Psoas muscle (tissue), 8 donors: ENCODE measurements around the gene HTR2B. TPM values are rescaled to one million over a fixed set of nuclear protein-coding genes. Genes with fewer than 3 reads are reported as not detected.

ENCODE experiments used
- ATAC-seq, 4 donors: fragments of 200-7000 bp; cut with Tn5 transposase; one replicate each; pipeline ENCODE4 v1.9.1; 2020; ENCODE audit warnings: moderate library complexity in 3 of 4, mild to moderate bottlenecking in 2 of 4
- DNase-seq, 2 donors: peaks; one replicate each; pipeline ENCODE4 v3.0.0-alpha.2; 2020
- H3K27ac ChIP-seq: fragments of 200-600 bp; one replicate; pipeline ENCODE4 v1.8.0; 2022
- H3K27me3 ChIP-seq, 3 donors: fragments of 200-600 bp in 1 of 3; one replicate each; pipeline versions ENCODE4 v1.6.1 to v1.8.0; 2013 to 2022; ENCODE audit warnings: low read length in 2 of 3, mild to moderate bottlenecking in 2 of 3, moderate library complexity in 1 of 3; ENCODE audit not compliant: insufficient read depth in 3 of 3
- H3K36me3 ChIP-seq, 2 donors: fragments of 200-600 bp in 1 of 2; one replicate each; pipeline versions ENCODE4 v1.6.1 to v1.8.0; 2013 to 2022; ENCODE audit warnings: low read depth in 1 of 2, mild to moderate bottlenecking in 1 of 2, moderate library complexity in 1 of 2; ENCODE audit not compliant: insufficient read depth in 1 of 2
- H3K4me1 ChIP-seq: fragments of 200-600 bp; one replicate; pipeline ENCODE4 v1.8.0; 2022
- H3K4me3 ChIP-seq: fragments of 200-600 bp; one replicate; pipeline ENCODE4 v1.8.0; 2022; ENCODE audit warnings: mild to moderate bottlenecking
- H3K9me3 ChIP-seq: fragments of 200-600 bp; one replicate; pipeline ENCODE4 v1.8.0; 2022
- CTCF ChIP-seq: fragments of 200-600 bp; IDR thresholded peaks from one replicate; pipeline ENCODE4 v1.8.0; 2022; ENCODE audit warnings: antibody characterized with exemption
- WGBS, 3 donors: extraction: QIAGEN DNeasy Blood & Tissue Kit; methylation state at CpG; one replicate each; pipeline versions ENCODE4 v1.1.6 to v1.1.7; 2013; 5-methylcytosine and 5-hydroxymethylcytosine counted together
- intact Hi-C, 2 donors: fragments of 100-400 bp; cut with DNase I; formaldehyde crosslinking; loops; one replicate each; pipeline versions ENCODE4 v1.11.0 to v1.14.2; 2022
- polyA plus RNA-seq, 3 donors: library from polyadenylated mRNA; stranded (reverse); fragments of 200-250 nt; gene quantifications; one replicate each; pipeline ENCODE4 v1.2.3, GENCODE V29; 2013
- total RNA-seq, 4 donors: library from RNA; stranded (reverse); fragmentation: NEBNext Ultra II Directional in 2 of 4; extraction: Animal tissue kit (Norgen Biotek cat#: 25700) in 2 of 4; gene quantifications; one replicate each; pipeline versions ENCODE4 v1.2.1 to v1.2.4, GENCODE V29; 2021 to 2023
- donor health status: healthy with polysubstance abuse.
- donor health status: DM: no; HTN: no; CAD: no; lungs with moderate emphysema.
- donor health status: Bipolar disorder and iron deficiency.
- donor health status: healthy.
- donor health status: DM: yes; HTN: yes; CAD: no.
- donor health status: DM: no; HTN: no; CAD: no.
- donor health status: DM: no; HTN: no; CAD: no.
- donor health status: DM: yes; HTN: yes; CAD: no.

The HTR2B gene
- total and polyA plus RNA-seq, 7 donors = 0.08 to 0.54 (median 0.17) TPM; not detected in 2

- intact Hi-C loops = no loop called here
- peaks cover 19 to 76% of the 10 kb centered on the region in 2 donors for H3K36me3 ChIP-seq
- 99 to 100% (median 100%) methylated on average over 1 of the region's 1 CpG for WGBS, 3 donors
Observed at GRCh38 chr2:231063347-231063746, 61.5 kb downstream of the HTR2B start.

GRCh38 chr2:231062776-231063175 is 62.1 kb downstream of the HTR2B start:
- Histone ChIP-seq H3K4me3 (no peak overlapping the region), H3K9me3 (no peaks in the 10 kb centered on the region), H3K27ac (no peak overlapping the region), H3K27me3 (no peaks in the 10 kb centered on the region), H3K4me1 (peaks cover 39% of the 10 kb centered on the region), H3K36me3 (peaks cover 18 to 70% of the 10 kb centered on the region in 2 donors)
- intact Hi-C loops = no loop called here
- WGBS, 3 donors = 85 to 95% (median 88%) methylated on average over 3 of the region's 3 CpGs
- TF ChIP-seq CTCF = no peak
- ATAC-seq = no peak
- DNase-seq = no peak

More at GRCh38 chr2:231063347-231063746, 61.5 kb downstream of the HTR2B start:
- Histone ChIP-seq H3K9me3 (no peaks in the 10 kb centered on the region), H3K27me3 (no peaks in the 10 kb centered on the region), H3K4me1 (peaks cover 33% of the 10 kb centered on the region), H3K27ac (no peak overlapping the region), H3K4me3 (no peak overlapping the region)
- ATAC-seq (no peak), DNase-seq (no peak)
- TF ChIP-seq CTCF = no peak

- peak overlapping the region; percentile 10 for H3K27ac ChIP-seq
- H3K9me3 ChIP-seq = no peaks in the 10 kb centered on the region
- TF ChIP-seq CTCF = no peak
- H3K4me3 ChIP-seq = peak overlapping the region; percentile 16
- 72 to 89% (median 75%) methylated on average over 2 of the region's 2 CpGs for WGBS, 3 donors
- intact Hi-C loops = no loop called here
- H3K27me3 ChIP-seq = no peaks in the 10 kb centered on the region
- DNase-seq = no peak
- peaks cover 43% of the 10 kb centered on the region for H3K4me1 ChIP-seq
- ATAC-seq = no peak
- peaks cover 16 to 40% of the 10 kb centered on the region in 2 donors for H3K36me3 ChIP-seq
Observed at GRCh38 chr2:231059756-231060155, 65.1 kb downstream of the HTR2B start.

- Histone ChIP-seq H3K27me3 (no peaks in the 10 kb centered on the region), H3K27ac (peak overlapping the region; percentile 85), H3K9me3 (no peaks in the 10 kb centered on the region), H3K4me1 (peaks cover 43% of the 10 kb centered on the region), H3K4me3 (peak overlapping the region; percentile 99), H3K36me3 (peaks cover 12 to 32% of the 10 kb centered on the region in 2 donors)
- ATAC-seq (no peak), DNase-seq (no peak)
- no peak for TF ChIP-seq CTCF
- WGBS, 3 donors = 66 to 81% (median 71%) methylated on average over 4 of the region's 4 CpGs
- intact Hi-C loops = no loop called here
Observed at GRCh38 chr2:231058761-231059550, 65.9 kb downstream of the HTR2B start.

Other genes with a start within 250 kb of the HTR2B start
- under 1 TPM in 1 of 4 donors, not detected in 3; 0.32 TPM for gene GPR55, start 199.8 kb downstream of the HTR2B start, total RNA-seq
- gene GPR55, start 199.8 kb downstream of the HTR2B start, polyA plus RNA-seq = under 1 TPM in 2 of 3 donors, not detected in 1; 0.01 to 0.03 TPM
- gene SPATA3, start 128.9 kb downstream of the HTR2B start, total RNA-seq = not detected
- gene SPATA3, start 128.9 kb downstream of the HTR2B start, polyA plus RNA-seq = not detected
- gene C2orf72, start 87.5 kb downstream of the HTR2B start, total RNA-seq = under 1 TPM in 1 of 4 donors, not detected in 3; 0.12 TPM
- under 1 TPM in 2 of 3 donors, not detected in 1; 0.03 to 0.05 TPM for gene C2orf72, start 87.5 kb downstream of the HTR2B start, polyA plus RNA-seq
- gene PSMD1, start 68.2 kb downstream of the HTR2B start, total RNA-seq = 100 to 1,000 TPM; 125 to 170 (median 154) TPM
- 100 to 1,000 TPM in 2 of 3 donors, 10 to 100 TPM in 1; 74.4 to 159 (median 122) TPM for gene PSMD1, start 68.2 kb downstream of the HTR2B start, polyA plus RNA-seq
- gene ARMC9, start 73.6 kb upstream of the HTR2B start, total RNA-seq = 10 to 100 TPM in 1 of 4 donors, 1 to 10 TPM in 3; 1.4 to 18.4 (median 2.6) TPM
- gene ARMC9, start 73.6 kb upstream of the HTR2B start, polyA plus RNA-seq = 1 to 10 TPM; 2.1 to 2.3 (median 2.2) TPM